22Rv1 (cell line): Measurements from ENCODE around the gene GAK.

ENCODE experiments used
- H3K27ac ChIP-seq: fragments of 450-650 bp; 2 replicates; pipeline ENCODE4 v1.5.1; 2017
- ZFX ChIP-seq: fragments of 450-650 bp; IDR thresholded peaks from 2 replicates; pipeline ENCODE4 v1.6.1; 2017; ENCODE audit warnings: antibody characterized with exemption, borderline replicate concordance
- TF ChIP-seq, protein P1 (sequence below): fragments of 450-650 bp; IDR thresholded peaks from 2 replicates; pipeline ENCODE4 v1.5.1; 2017; ENCODE audit warnings: mild to moderate bottlenecking

The GAK gene

GRCh38 chr4:851701-852430 is 80.2 kb downstream of the GAK start:
- TF ChIP-seq, protein P1, sequence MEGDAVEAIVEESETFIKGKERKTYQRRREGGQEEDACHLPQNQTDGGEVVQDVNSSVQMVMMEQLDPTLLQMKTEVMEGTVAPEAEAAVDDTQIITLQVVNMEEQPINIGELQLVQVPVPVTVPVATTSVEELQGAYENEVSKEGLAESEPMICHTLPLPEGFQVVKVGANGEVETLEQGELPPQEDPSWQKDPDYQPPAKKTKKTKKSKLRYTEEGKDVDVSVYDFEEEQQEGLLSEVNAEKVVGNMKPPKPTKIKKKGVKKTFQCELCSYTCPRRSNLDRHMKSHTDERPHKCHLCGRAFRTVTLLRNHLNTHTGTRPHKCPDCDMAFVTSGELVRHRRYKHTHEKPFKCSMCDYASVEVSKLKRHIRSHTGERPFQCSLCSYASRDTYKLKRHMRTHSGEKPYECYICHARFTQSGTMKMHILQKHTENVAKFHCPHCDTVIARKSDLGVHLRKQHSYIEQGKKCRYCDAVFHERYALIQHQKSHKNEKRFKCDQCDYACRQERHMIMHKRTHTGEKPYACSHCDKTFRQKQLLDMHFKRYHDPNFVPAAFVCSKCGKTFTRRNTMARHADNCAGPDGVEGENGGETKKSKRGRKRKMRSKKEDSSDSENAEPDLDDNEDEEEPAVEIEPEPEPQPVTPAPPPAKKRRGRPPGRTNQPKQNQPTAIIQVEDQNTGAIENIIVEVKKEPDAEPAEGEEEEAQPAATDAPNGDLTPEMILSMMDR: no peak
- TF ChIP-seq ZFX: no peak
- no peak overlapping the region for H3K27ac ChIP-seq

DNA sequence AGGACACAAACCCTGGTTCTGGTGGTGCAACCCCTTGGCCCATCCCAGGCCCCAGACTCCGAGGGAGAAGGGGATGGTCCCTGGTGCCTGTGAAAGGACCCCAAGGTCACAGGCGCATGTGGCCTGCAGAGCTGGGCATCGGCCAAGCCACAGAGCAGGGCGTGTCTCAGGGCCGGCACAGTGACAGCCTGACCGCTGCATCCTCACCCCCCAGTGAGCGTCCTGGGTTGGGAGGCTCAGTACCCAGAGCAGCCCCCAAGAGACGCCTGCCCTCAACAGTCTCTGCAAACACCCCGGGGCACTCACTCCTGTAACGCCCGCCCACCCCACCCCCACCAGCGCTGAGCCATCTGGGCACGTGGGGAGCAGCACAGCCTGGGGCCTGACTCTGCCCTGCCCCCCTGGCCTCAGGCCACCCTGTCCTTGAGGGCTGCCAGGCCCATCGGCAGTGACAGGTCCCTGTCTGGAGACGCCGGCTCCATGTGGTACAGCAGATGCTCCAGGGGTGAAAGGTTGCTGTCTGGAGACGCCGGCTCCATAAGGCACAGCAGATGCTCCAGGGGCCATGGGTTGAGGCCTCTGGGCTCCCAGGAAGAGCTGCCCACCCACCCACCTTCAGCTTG is 81.7 kb downstream of the GAK start:
- TF ChIP-seq, protein P1: no peak
- TF ChIP-seq ZFX: no peak

DNA sequence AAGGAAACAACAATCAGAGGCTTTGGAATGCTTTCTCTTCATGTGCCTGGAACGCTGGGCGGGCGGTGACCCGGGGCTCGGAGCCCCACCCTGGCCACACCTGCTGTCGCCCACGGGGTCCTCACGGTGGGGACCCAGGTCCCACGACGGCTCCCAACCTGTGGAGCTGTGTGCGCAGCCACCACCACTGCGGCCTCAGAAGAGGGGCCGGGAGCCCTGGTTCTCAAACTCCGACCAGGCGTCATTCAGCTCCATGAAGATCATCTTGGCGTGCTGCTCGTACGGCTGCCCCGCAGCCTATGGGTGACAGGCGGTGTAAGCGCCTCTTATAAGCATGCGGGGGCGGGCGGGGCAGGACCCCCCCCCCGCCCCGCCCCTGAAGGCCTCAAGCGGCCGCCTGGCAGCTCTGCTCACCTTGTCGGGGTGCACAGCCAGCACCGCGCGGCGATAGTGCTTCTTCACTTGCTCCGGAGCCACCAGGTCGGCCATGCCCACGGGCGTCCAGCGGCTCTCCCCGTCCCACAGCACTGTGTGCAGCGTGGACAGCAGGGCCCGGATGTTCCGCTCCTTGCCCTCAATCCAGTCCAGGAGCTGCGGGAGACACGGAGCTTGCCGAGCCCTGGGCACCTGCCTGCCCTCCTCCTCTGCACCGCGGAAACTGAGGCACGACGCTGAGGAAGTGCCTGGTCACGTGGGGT is 82.5 kb downstream of the GAK start:
- no peak overlapping the region for H3K27ac ChIP-seq
- TF ChIP-seq ZFX: no peak
- TF ChIP-seq, protein P1: no peak

More for the DNA sequence above, 81.7 kb downstream of the GAK start:
- no peak overlapping the region for H3K27ac ChIP-seq

GRCh38 chr4:848803-849477 is 83.2 kb downstream of the GAK start:
- H3K27ac ChIP-seq: no peak overlapping the region
- no peak for TF ChIP-seq ZFX
- TF ChIP-seq, protein P1: no peak

- TF ChIP-seq ZFX: no peak
- no peak overlapping the region for H3K27ac ChIP-seq
These were observed 83.8 kb downstream of the GAK start for GRCh38 chr4:848307-848691.

DNA sequence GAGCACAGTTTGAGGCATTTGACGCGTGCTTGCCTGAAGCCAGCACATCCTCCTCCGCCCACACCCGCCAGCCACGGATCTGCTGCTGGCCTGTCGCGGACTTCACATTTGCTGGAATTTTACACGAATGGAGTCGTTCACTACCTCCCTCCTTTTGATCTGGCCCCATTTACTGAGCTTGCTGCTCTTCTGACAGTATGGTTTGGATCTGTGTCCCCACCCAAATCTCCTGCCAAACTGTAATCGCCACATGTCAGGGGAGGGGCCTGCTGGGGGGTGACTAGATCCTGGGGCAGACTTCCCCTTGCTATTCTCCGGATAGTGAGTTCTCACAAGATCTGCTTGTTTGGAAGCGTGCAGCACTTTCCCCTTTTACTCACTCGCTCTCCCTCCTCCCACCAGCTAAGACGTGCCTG is 86.3 kb downstream of the GAK start:
- no peak for TF ChIP-seq ZFX
- TF ChIP-seq, protein P1: no peak
- no peak overlapping the region for H3K27ac ChIP-seq

GRCh38 chr4:845233-845835 is 86.8 kb downstream of the GAK start:
- H3K27ac ChIP-seq: no peak overlapping the region
- TF ChIP-seq ZFX: no peak
- TF ChIP-seq, protein P1: no peak
